ENCODE results near the gene AGR2.
A peak's percentile ranks its signal among the peaks of the same experiment; 100 is the strongest.
"Not testable (repeated sequence)": the region's sequence is repeated elsewhere in the genome, so short reads cannot be mapped to it uniquely, and the experiment has no call there.

The AGR2 gene

GRCh38 chr7:16773884-16774283 lies 30.9 kb downstream of the AGR2 start:
- DNase-seq, result no peak

- DNase-seq, result no peak
Observed at GRCh38 chr7:16773326-16773725, 31.5 kb downstream of the AGR2 start.

GRCh38 chr7:16770657-16771329 lies 34.0 kb downstream of the AGR2 start:
- DNase-seq, result no peak

GRCh38 chr7:16769994-16770393 lies 34.8 kb downstream of the AGR2 start:
- DNase-seq, result not testable (repeated sequence)

- DNase-seq, result no peak
Observed at GRCh38 chr7:16765436-16765859, 39.4 kb downstream of the AGR2 start.

- no peak for DNase-seq
Observed at GRCh38 chr7:16764942-16765341, 39.9 kb downstream of the AGR2 start.

- DNase-seq, result no peak
Observed at GRCh38 chr7:16762177-16762576, 42.6 kb downstream of the AGR2 start.

GRCh38 chr7:16759840-16760239 lies 45.0 kb downstream of the AGR2 start:
- DNase-seq, result peak in 1 of 4 experiments; percentile 4

- DNase-seq, result no peak
Observed at GRCh38 chr7:16758631-16759611, 45.9 kb downstream of the AGR2 start.

- DNase-seq, result no peak
Observed at GRCh38 chr7:16758036-16758435, 46.8 kb downstream of the AGR2 start.

- DNase-seq, result peak; percentile 17 to 66 (median 35)
Observed at GRCh38 chr7:16755397-16755796, 49.4 kb downstream of the AGR2 start.

- DNase-seq, result no peak
Observed at GRCh38 chr7:16754856-16755317, 49.9 kb downstream of the AGR2 start.

- peak; percentile 10 to 48 (median 25) for DNase-seq
Observed at GRCh38 chr7:16753932-16754855, 50.6 kb downstream of the AGR2 start.

- peak; percentile 41 to 82 (median 62) for DNase-seq
Observed at GRCh38 chr7:16753102-16753931, 51.5 kb downstream of the AGR2 start, which contains the start of gene TSPAN13. TSS of gene TSPAN13 (plus strand) at chr7:16753755. CDS start at chr7:16753968, 213 bp downstream.

- DNase-seq, result no peak
Observed at GRCh38 chr7:16747102-16747501, 57.7 kb downstream of the AGR2 start.

- no peak for DNase-seq
Observed at GRCh38 chr7:16745645-16746044, 59.2 kb downstream of the AGR2 start.

- peak; percentile 15 to 54 (median 32) for DNase-seq
Observed at GRCh38 chr7:16744518-16745250, 60.1 kb downstream of the AGR2 start.

GRCh38 chr7:16743236-16743635 lies 61.6 kb downstream of the AGR2 start:
- no peak for DNase-seq

- no peak for DNase-seq
Observed at GRCh38 chr7:16742547-16742946, 62.3 kb downstream of the AGR2 start.

All from suppressor macrophage (primary cell).